ENCODE measurements around the gene ZFR.
"Not testable (repeated sequence)": the region's sequence is repeated elsewhere in the genome, so short reads cannot be mapped to it uniquely, and the experiment has no call there.

ZFR gene

GRCh38 chr5:32400401-32400800 lies 44.1 kb downstream of the ZFR start:
- no peak for TF ChIP-seq CTCF (IDR thresholded peaks at IDR 0.05; ENCODE audit: low read depth, low read length)
- Histone ChIP-seq H3K36me3 (peaks cover 95% of the 10 kb centered on the region), H3K27ac (no peak overlapping the region), H3K9me3 (ENCODE audit: severe bottlenecking) (no peaks in the 10 kb centered on the region), H3K4me3 (ENCODE audit: low read depth, low read length) (no peak overlapping the region), H3K27me3 (ENCODE audit: insufficient read depth, low read depth, severe bottlenecking) (no peaks in the 10 kb centered on the region)
- DNase-seq: no peak

- H3K36me3 ChIP-seq: peaks cover 95% of the 10 kb centered on the region
- not testable (repeated sequence) for H3K27me3 ChIP-seq (ENCODE audit: insufficient read depth, low read depth, severe bottlenecking); H3K27ac ChIP-seq; H3K4me3 ChIP-seq (ENCODE audit: low read depth, low read length); DNase-seq; H3K9me3 ChIP-seq (ENCODE audit: severe bottlenecking)
Observed at GRCh38 chr5:32398754-32399153, 45.8 kb downstream of the ZFR start.

GRCh38 chr5:32394981-32395380 lies 49.6 kb downstream of the ZFR start:
- H3K27ac ChIP-seq: no peak overlapping the region
- H3K27me3 ChIP-seq (ENCODE audit: insufficient read depth, low read depth, severe bottlenecking): no peaks in the 10 kb centered on the region
- H3K9me3 ChIP-seq (ENCODE audit: severe bottlenecking): no peaks in the 10 kb centered on the region
- H3K4me3 ChIP-seq (ENCODE audit: low read depth, low read length): no peak overlapping the region
- no peak for TF ChIP-seq CTCF (IDR thresholded peaks at IDR 0.05; ENCODE audit: low read depth, low read length)
- DNase-seq: no peak
- H3K36me3 ChIP-seq: peaks cover 97% of the 10 kb centered on the region

GRCh38 chr5:32392039-32392438 lies 52.5 kb downstream of the ZFR start:
- H3K36me3 ChIP-seq: peaks cover 99% of the 10 kb centered on the region
- no peak overlapping the region for H3K4me3 ChIP-seq (ENCODE audit: low read depth, low read length)
- DNase-seq: no peak
- H3K9me3 ChIP-seq (ENCODE audit: severe bottlenecking): no peaks in the 10 kb centered on the region
- no peaks in the 10 kb centered on the region for H3K27me3 ChIP-seq (ENCODE audit: insufficient read depth, low read depth, severe bottlenecking)
- no peak overlapping the region for H3K27ac ChIP-seq
- TF ChIP-seq CTCF (IDR thresholded peaks at IDR 0.05; ENCODE audit: low read depth, low read length): no peak

- no peak overlapping the region for H3K27ac ChIP-seq
- peaks cover 97% of the 10 kb centered on the region for H3K36me3 ChIP-seq
- no peaks in the 10 kb centered on the region for H3K27me3 ChIP-seq (ENCODE audit: insufficient read depth, low read depth, severe bottlenecking)
- no peak for TF ChIP-seq CTCF (IDR thresholded peaks at IDR 0.05; ENCODE audit: low read depth, low read length)
- no peaks in the 10 kb centered on the region for H3K9me3 ChIP-seq (ENCODE audit: severe bottlenecking)
- no peak overlapping the region for H3K4me3 ChIP-seq (ENCODE audit: low read depth, low read length)
- no peak for DNase-seq
Observed at GRCh38 chr5:32390819-32391591, 53.5 kb downstream of the ZFR start.

- H3K27me3 ChIP-seq (ENCODE audit: insufficient read depth, low read depth, severe bottlenecking): no peaks in the 10 kb centered on the region
- H3K4me3 ChIP-seq (ENCODE audit: low read depth, low read length): no peak overlapping the region
- no peak overlapping the region for H3K27ac ChIP-seq
- TF ChIP-seq CTCF (IDR thresholded peaks at IDR 0.05; ENCODE audit: low read depth, low read length): no peak
- no peaks in the 10 kb centered on the region for H3K9me3 ChIP-seq (ENCODE audit: severe bottlenecking)
- H3K36me3 ChIP-seq: peaks cover 97% of the 10 kb centered on the region
- DNase-seq: no peak
Observed at GRCh38 chr5:32388432-32389129, 56.0 kb downstream of the ZFR start.

All from WERI-Rb-1 (cell line).